Stomach (tissue), 9 donors: ENCODE measurements around the gene CCDC148. TPM values are rescaled to one million over a fixed set of nuclear protein-coding genes. Genes with fewer than 3 reads are reported as not detected.
"Not testable (repeated sequence)": the region's sequence is repeated elsewhere in the genome, so short reads cannot be mapped to it uniquely, and the experiment has no call there.

Experiments
- DNase-seq, 2 donors: peaks; one replicate each; pipeline versions ENCODE4 v3.0.0 to v3.0.0-alpha.2; 2013 to 2019
- H3K27ac ChIP-seq, 5 donors: fragments of 200-600 bp in 4 of 5; sonication (generic) in 4 of 5; one replicate each; pipeline ENCODE4 v1.5.1; 2013 to 2019; ENCODE audit warnings: mild to moderate bottlenecking in 1 of 5, moderate library complexity in 1 of 5
- H3K27me3 ChIP-seq, 3 donors: fragments of 200-600 bp; sonication (generic); one replicate each; pipeline ENCODE4 v1.5.1; 2017 to 2019; ENCODE audit warnings: mixed run types in 1 of 3
- H3K36me3 ChIP-seq, 4 donors: fragments of 200-600 bp; sonication (generic); 1 replicate in 3 of 4; 2 replicates in 1 of 4; pipeline ENCODE4 v1.5.1; 2016 to 2019
- H3K4me1 ChIP-seq, 4 donors: fragments of 200-600 bp; sonication (generic); one replicate each; pipeline ENCODE4 v1.5.1; 2016 to 2019
- H3K4me3 ChIP-seq, 4 donors: fragments of 200-600 bp; sonication (generic) in 3 of 4; one replicate each; pipeline ENCODE4 v1.5.1; 2016 to 2019; ENCODE audit warnings: mild to moderate bottlenecking in 1 of 4
- H3K9me3 ChIP-seq, 4 donors: fragments of 200-600 bp; sonication (generic); one replicate each; pipeline ENCODE4 v1.5.1; 2016 to 2019
- CTCF ChIP-seq, 7 experiments: fragments of 450-650 bp in 4 of 7; fragments of 200-600 bp in 3 of 7; sonication (generic) in 3 of 7; IDR thresholded peaks; one replicate each; pipeline ENCODE4 v1.5.1; 2016 to 2019; ENCODE audit warnings: antibody characterized with exemption in 7 of 7, control low read depth in 2 of 7, mild to moderate bottlenecking in 1 of 7
- EP300 ChIP-seq: sonication (generic); formaldehyde crosslinking; IDR thresholded peaks from one replicate; pipeline ENCODE4 v1.6.1; 2017; ENCODE audit warnings: antibody characterized with exemption
- POLR2A ChIP-seq, 4 donors: fragments of 450-650 bp; IDR thresholded peaks; one replicate each; pipeline ENCODE4 v1.6.1; 2016; ENCODE audit warnings: antibody characterized with exemption in 4 of 4, control low read depth in 2 of 4, mild to moderate bottlenecking in 1 of 4, moderate library complexity in 1 of 4
- POLR2AphosphoS5 ChIP-seq, 3 donors: sonication (generic); formaldehyde crosslinking; IDR thresholded peaks; one replicate each; pipeline ENCODE4 v1.6.1; 2016; ENCODE audit warnings: antibody characterized with exemption in 3 of 3
- WGBS, 5 donors: extraction: QIAGEN DNeasy Blood & Tissue Kit in 3 of 5; methylation state at CpG; one replicate each; pipeline versions ENCODE4 v1.1.5 to v1.1.7; 2013 to 2018; 5-methylcytosine and 5-hydroxymethylcytosine counted together
- intact Hi-C: fragments of 100-400 bp; cut with DNase I; formaldehyde crosslinking; loops from one replicate; pipeline ENCODE4 v1.15.1; 2023; ENCODE audit warnings: low total_unique reads
- polyA plus RNA-seq, 3 donors: library from polyadenylated mRNA; stranded (reverse); fragments of 200-250 nt; gene quantifications; one replicate each; pipeline ENCODE4 v1.2.3, GENCODE V29; 2013
- total RNA-seq, 5 donors: library from RNA; depleted of rRNA; stranded (reverse); fragments of >200 nt; gene quantifications; one replicate each; pipeline versions ENCODE4 v1.1.0 to v1.2.3, GENCODE V29; 2014 to 2016
- donor health status: healthy with polysubstance abuse.
- donor health status: Bipolar disorder and iron deficiency.
- donor health status: healthy.

CCDC148 gene
- total and polyA plus RNA-seq, 8 donors = 0.25 to 1.3 (median 0.43) TPM; not detected in 5

DNA sequence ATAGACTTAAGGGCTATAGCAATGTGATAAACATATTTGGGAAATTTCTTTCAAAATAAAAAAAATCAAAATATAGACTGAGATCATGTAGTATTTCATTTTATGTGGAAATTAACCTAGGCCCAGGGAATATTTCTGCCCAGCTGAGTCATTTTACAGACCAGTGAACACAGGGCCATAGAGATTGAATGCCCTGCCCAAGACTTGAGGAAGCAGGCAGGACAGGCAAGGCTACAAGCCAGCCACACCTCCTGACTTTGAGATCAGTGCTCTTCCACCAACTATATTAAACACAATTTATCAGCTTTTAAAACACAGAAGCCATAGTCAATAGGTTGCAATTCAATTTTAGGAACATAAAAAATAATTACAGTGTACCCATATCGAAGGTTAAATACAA is 12.9 kb downstream of the CCDC148 start:
- Histone ChIP-seq H3K36me3 (no peaks in the 10 kb centered on the region), H3K4me1 (no peaks in the 10 kb centered on the region), H3K27me3 (no peaks in the 10 kb centered on the region), H3K9me3 (peaks cover 0 to 4% (median 0%) of the 10 kb centered on the region in 4 donors), H3K4me3 (no peak overlapping the region), H3K27ac (no peak overlapping the region)
- TF ChIP-seq CTCF (IDR thresholded peaks at IDR 0.05) = no peak
- TF ChIP-seq EP300 = no peak
- no peak for TF ChIP-seq POLR2AphosphoS5 (IDR thresholded peaks at IDR 0.05)
- TF ChIP-seq POLR2A (IDR thresholded peaks at IDR 0.05) = no peak
- DNase-seq = no peak
- intact Hi-C loops = no loop called here
- 92 to 100% (median 95%) methylated on average over 1 of the region's 1 CpG for WGBS, 5 donors

DNA sequence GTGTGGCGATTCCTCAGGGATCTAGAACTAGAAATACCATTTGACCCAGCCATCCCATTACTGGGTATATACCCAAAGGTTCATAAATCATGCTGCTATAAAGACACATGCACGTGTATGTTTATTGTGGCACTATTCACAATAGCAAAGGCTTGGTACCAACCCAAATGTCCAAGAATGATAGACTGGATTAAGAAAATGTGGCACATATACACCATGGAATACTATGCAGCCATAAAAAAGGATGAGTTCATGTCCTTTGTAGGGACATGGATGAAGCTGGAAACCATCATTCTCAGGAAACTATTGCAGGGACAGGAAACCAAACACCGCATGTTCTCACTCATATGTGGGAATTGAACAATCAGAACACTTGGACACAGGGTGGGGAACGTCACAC is 17.5 kb downstream of the CCDC148 start:
- H3K9me3 ChIP-seq, H3K4me3 ChIP-seq, H3K36me3 ChIP-seq, H3K4me1 ChIP-seq, intact Hi-C loops, H3K27ac ChIP-seq, DNase-seq, H3K27me3 ChIP-seq: not testable (repeated sequence)
- WGBS, 5 donors = 86 to 96% (median 93%) methylated on average over 3 to 4 of the region's 4 CpGs

DNA sequence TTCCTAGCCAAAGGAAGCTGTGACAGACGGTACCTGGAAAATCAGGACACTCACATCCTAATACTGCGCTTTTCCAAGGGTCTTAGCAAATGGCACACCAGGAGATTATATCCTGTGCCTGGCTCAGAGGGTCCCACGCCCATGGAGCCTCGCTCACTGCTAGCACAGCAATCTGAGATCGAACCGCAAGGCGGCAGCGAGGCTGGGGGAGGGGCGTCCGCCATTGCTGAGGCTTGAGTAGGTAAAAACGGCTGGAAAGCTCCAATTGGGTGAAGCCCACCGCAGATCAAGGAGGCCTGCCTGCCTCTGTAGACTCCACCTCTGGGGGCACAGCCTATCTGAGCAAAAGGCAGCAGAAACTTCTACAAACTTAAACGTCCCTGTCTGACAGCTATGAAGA is 22.8 kb downstream of the CCDC148 start:
- H3K27ac ChIP-seq, H3K4me1 ChIP-seq, H3K36me3 ChIP-seq, intact Hi-C loops, H3K4me3 ChIP-seq, H3K27me3 ChIP-seq, DNase-seq: not testable (repeated sequence)
- peaks cover 0 to 22% (median 18%) of the 10 kb centered on the region in 4 donors for H3K9me3 ChIP-seq
- 89 to 92% (median 89%) methylated on average over 13 of the region's 13 CpGs for WGBS, 5 donors

- Histone ChIP-seq H3K36me3 (no peaks in the 10 kb centered on the region), H3K4me1 (no peaks in the 10 kb centered on the region), H3K4me3 (no peak overlapping the region), H3K27me3 (no peaks in the 10 kb centered on the region), H3K9me3 (peaks cover 0 to 22% (median 18%) of the 10 kb centered on the region in 4 donors), H3K27ac (no peak overlapping the region)
- no peak for DNase-seq
- intact Hi-C loops = no loop called here
- TF ChIP-seq CTCF (IDR thresholded peaks at IDR 0.05) (no peak), POLR2A (IDR thresholded peaks at IDR 0.05) (no peak), POLR2AphosphoS5 (IDR thresholded peaks at IDR 0.05) (no peak), EP300 (no peak)
These were observed 24.4 kb downstream of the CCDC148 start for GRCh38 chr2:158432117-158432516.

- Histone ChIP-seq H3K4me3 (no peak overlapping the region), H3K9me3 (peaks cover 0 to 37% (median 28%) of the 10 kb centered on the region in 4 donors), H3K36me3 (no peaks in the 10 kb centered on the region), H3K27me3 (no peaks in the 10 kb centered on the region), H3K27ac (no peak overlapping the region), H3K4me1 (peaks cover 0 to 3% (median 0%) of the 10 kb centered on the region in 4 donors)
- TF ChIP-seq POLR2AphosphoS5 (IDR thresholded peaks at IDR 0.05) = no peak
- no peak for TF ChIP-seq CTCF (IDR thresholded peaks at IDR 0.05)
- TF ChIP-seq EP300 = no peak
- no peak for TF ChIP-seq POLR2A (IDR thresholded peaks at IDR 0.05)
- DNase-seq = no peak
- intact Hi-C loops = no loop called here
- WGBS, 5 donors = 53 to 88% (median 81%) methylated on average over 1 of the region's 1 CpG
These were observed 42.0 kb downstream of the CCDC148 start for GRCh38 chr2:158414538-158414937.
